Fibroblast of the aortic adventitia (primary cell): Measurements from ENCODE around the gene B3GAT1. TPM values are rescaled to one million over a fixed set of nuclear protein-coding genes. Genes with fewer than 3 reads are reported as not detected.

ENCODE experiments used
- DNase-seq: peaks from one replicate; pipeline ENCODE4 v3.0.0-alpha.2; 2010; ENCODE audit warnings: low read depth
- H3K4me3 ChIP-seq: 2 replicates; pipeline ENCODE4 v1.5.1; 2011; ENCODE audit warnings: low read depth, mild to moderate bottlenecking, control low read depth, low read length, moderate library complexity
- total RNA-seq: library from RNA; depleted of rRNA; stranded (reverse); fragments of >200 nt; gene quantifications from 2 replicates; pipeline ENCODE4 v1.2.3, GENCODE V29; 2012; ENCODE audit warnings: low replicate concordance
- TF ChIP-seq, protein P1 (sequence below): IDR thresholded peaks from 2 replicates; pipeline ENCODE4 v1.5.1; 2011; ENCODE audit warnings: mild to moderate bottlenecking, low read length, control low read depth, inconsistent platforms; ENCODE audit not compliant: insufficient read depth

Gene B3GAT1
- total RNA-seq, 1 donor, result not detected

DNA sequence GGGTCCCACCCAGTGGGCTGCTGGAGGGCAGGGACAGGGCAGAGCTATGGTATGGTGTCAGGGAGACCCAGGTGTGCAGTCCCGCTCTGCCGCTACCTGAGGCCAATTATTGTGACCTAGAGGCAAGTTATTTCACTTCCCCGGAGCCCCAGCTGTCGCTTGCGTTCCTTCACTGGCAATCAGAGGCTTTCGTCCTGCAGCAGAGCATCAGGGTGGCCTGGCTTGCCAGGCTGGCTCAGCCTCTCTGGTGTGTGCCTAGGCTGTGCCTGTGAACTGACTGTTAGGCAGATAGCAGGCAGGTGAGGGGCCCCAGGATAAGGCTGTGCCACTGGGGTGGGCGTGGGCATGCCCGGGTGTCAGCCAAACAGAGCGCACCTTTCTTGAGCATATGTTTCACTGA lies 48.9 kb downstream of the B3GAT1 start:
- DNase-seq, result no peak
- TF ChIP-seq, protein P1, sequence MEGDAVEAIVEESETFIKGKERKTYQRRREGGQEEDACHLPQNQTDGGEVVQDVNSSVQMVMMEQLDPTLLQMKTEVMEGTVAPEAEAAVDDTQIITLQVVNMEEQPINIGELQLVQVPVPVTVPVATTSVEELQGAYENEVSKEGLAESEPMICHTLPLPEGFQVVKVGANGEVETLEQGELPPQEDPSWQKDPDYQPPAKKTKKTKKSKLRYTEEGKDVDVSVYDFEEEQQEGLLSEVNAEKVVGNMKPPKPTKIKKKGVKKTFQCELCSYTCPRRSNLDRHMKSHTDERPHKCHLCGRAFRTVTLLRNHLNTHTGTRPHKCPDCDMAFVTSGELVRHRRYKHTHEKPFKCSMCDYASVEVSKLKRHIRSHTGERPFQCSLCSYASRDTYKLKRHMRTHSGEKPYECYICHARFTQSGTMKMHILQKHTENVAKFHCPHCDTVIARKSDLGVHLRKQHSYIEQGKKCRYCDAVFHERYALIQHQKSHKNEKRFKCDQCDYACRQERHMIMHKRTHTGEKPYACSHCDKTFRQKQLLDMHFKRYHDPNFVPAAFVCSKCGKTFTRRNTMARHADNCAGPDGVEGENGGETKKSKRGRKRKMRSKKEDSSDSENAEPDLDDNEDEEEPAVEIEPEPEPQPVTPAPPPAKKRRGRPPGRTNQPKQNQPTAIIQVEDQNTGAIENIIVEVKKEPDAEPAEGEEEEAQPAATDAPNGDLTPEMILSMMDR, result no peak
- H3K4me3 ChIP-seq, result no peak overlapping the region

DNA sequence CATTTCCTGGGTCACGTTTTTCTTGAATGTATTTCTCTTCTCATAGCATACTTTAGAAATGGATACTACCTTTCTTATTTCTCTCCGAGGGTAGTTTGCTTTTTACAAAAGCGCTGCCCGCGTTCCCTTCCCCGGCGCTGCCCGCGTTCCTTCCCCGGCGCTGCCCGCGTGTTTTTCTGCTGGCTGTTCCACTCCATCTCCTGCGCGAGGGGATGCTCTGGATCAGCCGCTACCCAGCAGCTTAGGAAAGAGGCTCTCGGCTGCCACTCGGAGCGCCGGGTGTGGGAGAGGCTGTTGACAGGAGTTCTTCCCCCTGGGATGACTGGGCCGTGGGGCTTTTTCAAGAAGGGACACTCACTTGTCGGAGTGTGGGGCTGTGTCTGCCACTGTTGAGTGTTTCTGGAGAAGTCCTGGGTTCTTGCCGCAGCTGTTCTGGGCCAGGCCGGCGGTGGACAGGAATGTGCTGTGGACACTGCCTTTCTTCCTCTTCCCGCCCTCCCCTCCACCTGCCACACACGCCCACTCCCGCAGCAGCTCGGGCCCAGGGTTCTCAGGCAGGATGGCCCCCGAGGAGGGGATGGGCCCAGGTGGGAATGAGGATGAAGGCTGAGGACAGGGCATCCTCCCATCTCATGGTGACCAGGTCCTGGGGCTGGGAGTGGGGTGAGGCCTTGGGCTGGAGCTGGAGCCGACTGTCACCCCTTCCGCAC lies 49.7 kb downstream of the B3GAT1 start:
- no peak overlapping the region for H3K4me3 ChIP-seq
- TF ChIP-seq, protein P1, result no peak
- DNase-seq, result no peak

DNA sequence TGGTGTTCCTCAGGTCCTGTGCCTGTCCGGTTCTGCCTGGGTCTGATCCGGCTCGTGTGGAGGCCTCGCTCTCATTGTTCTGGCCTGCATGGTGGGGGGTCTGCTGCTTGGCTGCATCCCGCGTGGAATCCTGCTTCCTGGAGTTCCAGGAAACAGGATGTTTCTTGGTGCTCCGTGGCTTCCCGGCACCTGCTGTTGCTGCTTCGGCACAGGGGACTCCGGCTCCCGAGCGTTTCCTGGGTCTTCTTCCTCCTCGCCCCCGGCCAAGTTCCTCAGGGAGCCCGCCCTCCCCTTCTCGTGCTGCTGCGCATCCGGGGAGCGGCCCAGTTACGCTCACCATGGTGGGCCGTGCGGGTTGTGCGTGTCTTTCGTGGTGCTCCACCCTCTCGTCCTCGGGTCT lies 50.4 kb downstream of the B3GAT1 start:
- TF ChIP-seq, protein P1, result no peak
- no peak for DNase-seq
- no peak overlapping the region for H3K4me3 ChIP-seq

DNA sequence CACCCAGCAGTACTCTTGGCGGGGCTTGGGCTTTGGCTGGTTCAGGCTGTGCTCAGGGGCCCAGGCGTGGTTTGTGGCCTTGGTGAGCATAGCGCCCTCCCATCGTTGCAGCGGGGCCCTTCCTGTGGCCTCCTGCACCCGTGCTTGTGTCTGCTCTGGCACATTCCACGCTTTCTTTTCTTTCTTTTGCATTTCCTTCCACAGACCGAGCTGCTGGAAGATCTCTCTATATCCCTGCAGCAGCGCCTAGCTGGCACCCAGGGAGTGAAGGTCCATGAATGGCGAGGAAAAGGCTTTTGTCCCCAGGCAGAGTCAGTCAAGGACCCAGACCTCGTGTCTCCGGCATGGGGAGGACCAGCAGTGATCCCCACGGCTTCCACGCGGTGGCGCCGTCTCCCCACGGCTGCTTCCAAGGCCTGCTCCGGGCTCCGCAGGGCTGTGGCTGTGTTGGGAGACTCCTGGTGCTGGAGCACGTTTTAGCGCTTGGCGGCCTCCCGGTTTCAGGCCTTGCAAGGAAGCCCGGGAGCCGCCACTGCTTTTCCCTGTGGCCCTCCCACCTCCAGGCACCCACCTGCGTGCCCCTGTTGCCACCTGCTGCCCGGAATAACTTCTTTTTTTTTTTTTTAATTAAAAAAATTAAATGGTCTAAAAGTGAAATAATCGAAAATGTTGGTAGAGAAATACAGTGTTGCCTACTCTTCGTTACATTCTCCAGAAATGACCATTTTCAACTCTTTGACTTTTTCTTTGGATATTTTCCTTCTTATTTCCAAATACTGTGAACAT lies 51.8 kb downstream of the B3GAT1 start:
- DNase-seq, result peak; percentile 30
- TF ChIP-seq, protein P1, result peak; percentile 63
- H3K4me3 ChIP-seq, result no peak overlapping the region

DNA sequence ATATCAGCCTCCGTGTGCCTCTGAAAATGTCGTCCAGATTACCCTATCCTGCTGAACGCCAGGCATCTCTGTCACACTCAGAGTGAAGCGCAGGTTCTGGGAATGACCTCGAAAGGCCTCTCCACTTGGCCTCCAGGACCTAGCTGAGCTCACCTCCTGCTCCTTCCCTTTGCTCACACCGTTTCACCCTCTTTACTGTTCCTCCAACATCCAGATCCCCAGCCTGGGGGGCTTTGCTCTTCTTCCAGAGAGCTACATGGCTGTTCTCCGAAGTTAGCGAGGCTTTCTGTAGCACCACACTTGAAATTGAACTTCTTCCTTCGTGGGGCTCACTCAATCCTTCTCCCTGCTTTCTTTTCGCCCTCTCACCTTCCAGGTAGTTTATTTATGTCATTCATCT lies 52.4 kb downstream of the B3GAT1 start:
- no peak overlapping the region for H3K4me3 ChIP-seq
- TF ChIP-seq, protein P1, result no peak
- DNase-seq, result no peak

DNA sequence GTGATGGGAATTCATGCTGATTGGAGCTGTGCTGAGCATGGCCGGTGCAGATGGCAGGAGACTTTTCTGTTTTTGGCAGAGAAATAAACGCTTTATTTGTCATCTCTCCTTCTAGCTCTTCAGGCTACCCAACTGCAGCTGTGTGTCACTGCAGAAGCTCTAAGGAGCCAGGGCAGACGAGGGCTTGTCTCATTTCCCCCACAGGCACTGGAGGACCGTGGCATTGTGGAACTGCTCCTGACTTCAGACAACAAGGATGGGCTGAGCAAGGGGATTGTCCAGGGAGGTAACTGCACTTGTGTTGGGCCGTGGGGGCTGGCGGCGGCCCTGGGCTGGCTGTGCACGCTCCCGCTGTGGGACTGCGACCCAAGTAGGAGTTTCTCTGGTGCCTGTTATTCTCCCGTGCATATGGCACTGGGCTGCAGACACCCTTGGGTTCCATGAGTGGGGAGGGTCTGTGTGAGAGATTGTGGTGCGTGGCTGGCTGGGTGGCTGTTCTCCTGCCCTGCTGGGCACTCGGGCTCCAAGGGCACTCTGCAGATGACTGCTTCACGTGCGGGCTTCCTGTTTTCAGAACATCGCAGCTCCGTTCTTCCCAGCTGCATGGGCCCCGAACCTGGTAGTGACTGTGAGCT lies 53.1 kb downstream of the B3GAT1 start:
- TF ChIP-seq, protein P1, result no peak
- DNase-seq, result no peak
- no peak overlapping the region for H3K4me3 ChIP-seq
